Esophagus squamous epithelium (tissue), 5 donors: ENCODE data around the gene ADGRV1. TPM values are rescaled to one million over a fixed set of nuclear protein-coding genes. Genes with fewer than 3 reads are reported as not detected.

Experiments used
- DNase-seq: peaks from one replicate; lab custom pipeline; 2025; lab: John Stamatoyannopoulos, UW
- H3K27ac ChIP-seq, 4 donors: fragments of 200-600 bp; sonication (generic); one replicate each; pipeline ENCODE4 v1.5.1; 2016 to 2019; ENCODE audit warnings: mild to moderate bottlenecking in 1 of 4
- H3K27me3 ChIP-seq, 4 donors: fragments of 200-600 bp; sonication (generic); 1 replicate in 3 of 4; 2 replicates in 1 of 4; pipeline versions ENCODE4 v1.5.1 to v1.6.0; 2017 to 2021; ENCODE audit warnings: antibody characterized with exemption in 1 of 4
- H3K36me3 ChIP-seq, 3 donors: fragments of 200-600 bp; sonication (generic); one replicate each; pipeline ENCODE4 v1.5.1; 2016 to 2019
- H3K4me1 ChIP-seq, 3 donors: fragments of 200-600 bp; sonication (generic); one replicate each; pipeline ENCODE4 v1.5.1; 2017 to 2019
- H3K4me3 ChIP-seq, 4 donors: fragments of 200-600 bp; sonication (generic); 1 replicate in 3 of 4; 2 replicates in 1 of 4; pipeline ENCODE4 v1.5.1; 2016 to 2019; ENCODE audit warnings: mild to moderate bottlenecking in 2 of 4, moderate library complexity in 1 of 4
- H3K9me3 ChIP-seq, 3 donors: fragments of 200-600 bp; sonication (generic); one replicate each; pipeline ENCODE4 v1.5.1; 2016 to 2019
- CTCF ChIP-seq, 6 experiments: fragments of 450-650 bp in 4 of 6; fragments of 200-600 bp in 2 of 6; sonication (generic) in 2 of 6; IDR thresholded peaks; one replicate each; pipeline ENCODE4 v1.5.1; 2016 to 2019; ENCODE audit warnings: antibody characterized with exemption in 6 of 6, mild to moderate bottlenecking in 4 of 6, moderate library complexity in 4 of 6
- POLR2A ChIP-seq, 4 donors: fragments of 450-650 bp; IDR thresholded peaks; one replicate each; pipeline ENCODE4 v1.6.1; 2017; ENCODE audit warnings: antibody characterized with exemption in 4 of 4, mild to moderate bottlenecking in 4 of 4, moderate library complexity in 3 of 4
- WGBS, 2 donors: methylation state at CpG; one replicate each; pipeline ENCODE4 v1.1.5; 2018; 5-methylcytosine and 5-hydroxymethylcytosine counted together
- intact Hi-C: fragments of 100-400 bp; cut with DNase I; formaldehyde crosslinking; loops from one replicate; pipeline ENCODE4 v1.15.0; 2022
- total RNA-seq, 4 donors: library from RNA; depleted of rRNA; stranded (reverse); fragments of >200 nt; gene quantifications; one replicate each; pipeline ENCODE4 v1.1.0, GENCODE V29; 2016
- donor health status: DM: yes; HTN: yes; CAD: no.

Gene ADGRV1
- total RNA-seq, 4 donors from 2014 or later: 1.9 to 14.1 (median 4.0) TPM

GRCh38 chr5:91136271-91136670 is 577.7 kb downstream of the ADGRV1 start:
- Histone ChIP-seq H3K27ac (no peak overlapping the region), H3K27me3 (no peaks in the 10 kb centered on the region), H3K36me3 (no peaks in the 10 kb centered on the region), H3K9me3 (no peaks in the 10 kb centered on the region), H3K4me3 (no peak overlapping the region), H3K4me1 (peaks cover 0 to 33% (median 0%) of the 10 kb centered on the region in 3 donors)
- TF ChIP-seq CTCF (IDR thresholded peaks at IDR 0.05) (peak in 1 of 6 experiments; percentile 14), POLR2A (IDR thresholded peaks at IDR 0.05) (no peak)
- intact Hi-C loops: no loop called here
- 33 to 48% methylated on average over 1 of the region's 1 CpG for WGBS, 2 donors
- DNase-seq: no peak

DNA sequence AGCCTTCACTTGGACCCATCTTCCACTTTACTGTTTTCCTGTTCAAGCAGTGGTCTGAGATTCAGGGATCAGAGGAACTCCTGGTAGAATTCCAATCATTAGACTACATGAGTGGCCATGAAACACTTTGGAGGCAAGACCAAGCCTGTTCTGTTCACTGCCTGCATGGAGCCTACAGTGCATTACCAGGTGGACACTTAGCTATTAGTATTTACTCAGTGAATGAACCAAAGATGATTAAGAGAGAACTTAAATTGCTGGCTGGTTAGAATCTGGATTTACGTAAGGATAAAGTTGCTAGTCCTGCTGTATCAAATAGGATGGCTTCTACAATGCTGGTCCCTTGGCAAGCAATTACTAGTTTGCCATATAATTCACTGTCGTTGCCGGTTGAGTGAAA is 579.0 kb downstream of the ADGRV1 start:
- H3K9me3 ChIP-seq: no peaks in the 10 kb centered on the region
- intact Hi-C loops: no loop called here
- TF ChIP-seq CTCF (IDR thresholded peaks at IDR 0.05) (no peak), POLR2A (IDR thresholded peaks at IDR 0.05) (no peak)
- H3K4me3 ChIP-seq: no peak overlapping the region
- H3K36me3 ChIP-seq: no peaks in the 10 kb centered on the region
- no peak overlapping the region for H3K27ac ChIP-seq
- H3K4me1 ChIP-seq: peaks cover 0 to 39% (median 0%) of the 10 kb centered on the region in 3 donors
- DNase-seq: no peak
- H3K27me3 ChIP-seq: no peaks in the 10 kb centered on the region
- 78 to 85% methylated on average over 3 of the region's 3 CpGs for WGBS, 2 donors

DNA sequence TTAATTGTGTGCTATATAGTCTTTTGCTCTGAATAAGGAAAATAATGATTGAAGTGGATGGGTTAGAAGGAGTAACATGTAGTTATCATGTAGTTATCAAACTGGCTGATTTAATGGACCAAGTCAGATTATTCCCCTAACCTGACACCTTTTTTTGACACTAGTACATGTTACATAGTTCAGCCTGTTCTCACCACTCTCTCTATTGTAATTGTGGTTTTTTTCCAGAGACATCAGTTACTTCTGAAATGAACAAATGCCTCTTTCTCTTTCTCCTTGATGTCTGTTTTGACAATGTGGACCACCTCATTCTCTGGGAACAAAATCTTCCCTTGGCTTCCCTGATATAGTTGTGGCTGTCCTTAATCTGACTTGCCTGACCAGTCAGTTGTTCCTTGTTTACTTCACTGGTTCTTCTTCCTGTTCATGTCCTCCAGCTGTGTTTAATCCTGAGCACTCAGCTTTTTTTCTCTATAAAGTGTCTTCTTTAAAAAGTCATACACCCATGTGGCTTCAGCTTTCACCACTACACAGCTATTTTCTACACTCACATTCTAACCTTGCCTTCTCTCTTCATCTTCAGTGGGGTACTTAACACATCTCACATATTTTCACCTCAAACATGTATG is 581.1 kb downstream of the ADGRV1 start:
- H3K9me3 ChIP-seq: no peaks in the 10 kb centered on the region
- no peaks in the 10 kb centered on the region for H3K36me3 ChIP-seq
- H3K27me3 ChIP-seq: no peaks in the 10 kb centered on the region
- DNase-seq: no peak
- peaks cover 0 to 49% (median 0%) of the 10 kb centered on the region in 3 donors for H3K4me1 ChIP-seq
- peak overlapping the region in 3 of 4 donors; percentile 36 to 61 (median 53) for H3K27ac ChIP-seq
- H3K4me3 ChIP-seq: no peak overlapping the region
- TF ChIP-seq POLR2A (IDR thresholded peaks at IDR 0.05) (no peak), CTCF (IDR thresholded peaks at IDR 0.05) (no peak)
- intact Hi-C loops: no loop called here

GRCh38 chr5:91140657-91141056 is 582.1 kb downstream of the ADGRV1 start:
- Histone ChIP-seq H3K36me3 (no peaks in the 10 kb centered on the region), H3K27me3 (no peaks in the 10 kb centered on the region), H3K4me3 (no peak overlapping the region), H3K27ac (peak overlapping the region in 1 of 4 donors; percentile 19), H3K9me3 (no peaks in the 10 kb centered on the region), H3K4me1 (peaks cover 0 to 52% (median 9%) of the 10 kb centered on the region in 3 donors)
- no peak for DNase-seq
- WGBS, 2 donors: 69 to 90% methylated on average over 2 of the region's 2 CpGs
- no peak for TF ChIP-seq POLR2A (IDR thresholded peaks at IDR 0.05)
- no peak for TF ChIP-seq CTCF (IDR thresholded peaks at IDR 0.05)
- intact Hi-C loops: no loop called here

- H3K4me3 ChIP-seq: no peak overlapping the region
- H3K4me1 ChIP-seq: peaks cover 0 to 56% (median 19%) of the 10 kb centered on the region in 3 donors
- no peaks in the 10 kb centered on the region for H3K27me3 ChIP-seq
- DNase-seq: no peak
- no peaks in the 10 kb centered on the region for H3K36me3 ChIP-seq
- H3K9me3 ChIP-seq: no peaks in the 10 kb centered on the region
- H3K27ac ChIP-seq: no peak overlapping the region
- intact Hi-C loops: no loop called here
- TF ChIP-seq POLR2A (IDR thresholded peaks at IDR 0.05) (no peak), CTCF (IDR thresholded peaks at IDR 0.05) (no peak)
- WGBS, 2 donors: 66 to 81% methylated on average over 4 of the region's 4 CpGs
Measured at GRCh38 chr5:91141642-91142041, 583.0 kb downstream of the ADGRV1 start.
